ENCODE data around the gene TMEM14A.

The TMEM14A gene

DNA sequence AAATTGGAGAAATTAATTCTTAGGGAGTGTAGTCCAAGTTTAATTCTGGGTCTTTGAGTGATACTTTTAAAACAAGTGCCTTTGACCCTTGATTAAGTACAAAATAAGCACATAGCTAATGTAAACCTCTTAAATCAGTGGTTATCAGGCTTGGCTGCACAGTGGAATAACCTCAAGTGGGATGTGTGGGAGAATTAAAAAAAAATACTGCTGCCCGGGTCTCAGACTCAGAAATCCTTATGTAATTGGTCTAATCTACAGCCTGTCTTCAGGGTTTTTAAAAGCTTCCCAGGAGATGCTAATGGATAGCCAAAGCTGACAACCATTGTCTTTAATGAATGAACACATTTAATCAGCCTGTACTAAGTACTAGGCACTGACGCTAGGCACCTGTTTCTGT is 28.5 kb upstream of the TMEM14A start:
- no peak overlapping the region for H3K27ac ChIP-seq (ENCODE audit: low read depth, low read length, poor library complexity, severe bottlenecking)
- H3K4me1 ChIP-seq (ENCODE audit: insufficient read depth, low read length, severe bottlenecking): no peaks in the 10 kb centered on the region

DNA sequence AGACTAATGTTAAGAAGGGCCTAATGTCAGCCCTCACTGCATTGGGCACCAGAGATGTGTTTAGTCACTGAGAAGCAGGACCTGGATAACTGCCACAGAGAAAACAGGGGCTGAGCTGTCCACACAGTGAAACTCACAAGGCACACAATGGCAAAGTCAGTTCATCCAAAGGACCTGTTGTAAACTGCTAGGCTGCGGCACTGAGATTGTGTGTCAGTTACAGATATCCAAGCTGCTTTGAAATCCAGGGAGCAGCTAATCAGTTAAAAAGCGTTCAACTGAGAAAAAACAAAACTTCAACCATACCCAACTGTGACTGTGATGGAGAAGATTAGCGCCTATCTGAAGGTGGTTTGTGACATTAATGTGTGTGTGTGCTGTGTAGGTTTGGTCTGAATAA is 27.8 kb upstream of the TMEM14A start:
- Histone ChIP-seq H3K9ac (ENCODE audit: low read length) (no peak overlapping the region), H3F3A (ENCODE audit: insufficient read depth, low read length) (no peaks in the 10 kb centered on the region), H4K20me1 (ENCODE audit: insufficient read depth, low read length) (no peaks in the 10 kb centered on the region), H3K4me2 (ENCODE audit: low read length) (no peak overlapping the region), H2AFZ (ENCODE audit: low read length) (no peak overlapping the region), H3K4me1 (ENCODE audit: insufficient read depth, low read length, severe bottlenecking) (no peaks in the 10 kb centered on the region), H3K36me3 (ENCODE audit: insufficient read depth, low read length) (no peaks in the 10 kb centered on the region; the same call in 1 of the 2 replicates), H3K79me2 (ENCODE audit: insufficient read depth, low read length) (no peaks in the 10 kb centered on the region), H3K27ac (ENCODE audit: low read depth, low read length, poor library complexity, severe bottlenecking) (no peak overlapping the region), H3K9me2 (ENCODE audit: low read depth, low read length) (no peaks in the 10 kb centered on the region), H3K9me3 (ENCODE audit: low read length) (no peaks in the 10 kb centered on the region), H3K4me3 (ENCODE audit: low read depth, low read length, poor library complexity, severe bottlenecking) (no peak overlapping the region), H3K27me3 (ENCODE audit: insufficient read depth, low read length) (no peaks in the 10 kb centered on the region; the same call in 1 of the 2 replicates)
- TF ChIP-seq EZH2 (IDR thresholded peaks at IDR 0.05; ENCODE audit: borderline replicate concordance, low read length): no peak
- TF ChIP-seq, protein P1, sequence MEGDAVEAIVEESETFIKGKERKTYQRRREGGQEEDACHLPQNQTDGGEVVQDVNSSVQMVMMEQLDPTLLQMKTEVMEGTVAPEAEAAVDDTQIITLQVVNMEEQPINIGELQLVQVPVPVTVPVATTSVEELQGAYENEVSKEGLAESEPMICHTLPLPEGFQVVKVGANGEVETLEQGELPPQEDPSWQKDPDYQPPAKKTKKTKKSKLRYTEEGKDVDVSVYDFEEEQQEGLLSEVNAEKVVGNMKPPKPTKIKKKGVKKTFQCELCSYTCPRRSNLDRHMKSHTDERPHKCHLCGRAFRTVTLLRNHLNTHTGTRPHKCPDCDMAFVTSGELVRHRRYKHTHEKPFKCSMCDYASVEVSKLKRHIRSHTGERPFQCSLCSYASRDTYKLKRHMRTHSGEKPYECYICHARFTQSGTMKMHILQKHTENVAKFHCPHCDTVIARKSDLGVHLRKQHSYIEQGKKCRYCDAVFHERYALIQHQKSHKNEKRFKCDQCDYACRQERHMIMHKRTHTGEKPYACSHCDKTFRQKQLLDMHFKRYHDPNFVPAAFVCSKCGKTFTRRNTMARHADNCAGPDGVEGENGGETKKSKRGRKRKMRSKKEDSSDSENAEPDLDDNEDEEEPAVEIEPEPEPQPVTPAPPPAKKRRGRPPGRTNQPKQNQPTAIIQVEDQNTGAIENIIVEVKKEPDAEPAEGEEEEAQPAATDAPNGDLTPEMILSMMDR (IDR thresholded peaks at IDR 0.05; ENCODE audit: low read length): no peak

More for the DNA sequence above, 28.5 kb upstream of the TMEM14A start:
- no peaks in the 10 kb centered on the region for H3F3A ChIP-seq (ENCODE audit: insufficient read depth, low read length)
- H3K36me3 ChIP-seq (ENCODE audit: insufficient read depth, low read length): no peaks in the 10 kb centered on the region; the same call in 1 of the 2 replicates
- no peaks in the 10 kb centered on the region for H4K20me1 ChIP-seq (ENCODE audit: insufficient read depth, low read length)
- TF ChIP-seq, protein P1 (IDR thresholded peaks at IDR 0.05; ENCODE audit: low read length): no peak
- TF ChIP-seq EZH2 (IDR thresholded peaks at IDR 0.05; ENCODE audit: borderline replicate concordance, low read length): no peak
- H3K9me2 ChIP-seq (ENCODE audit: low read depth, low read length): no peaks in the 10 kb centered on the region
- H2AFZ ChIP-seq (ENCODE audit: low read length): no peak overlapping the region
- H3K27me3 ChIP-seq (ENCODE audit: insufficient read depth, low read length): no peaks in the 10 kb centered on the region; the same call in 1 of the 2 replicates
- H3K9ac ChIP-seq (ENCODE audit: low read length): no peak overlapping the region
- no peak overlapping the region for H3K4me3 ChIP-seq (ENCODE audit: low read depth, low read length, poor library complexity, severe bottlenecking)
- no peaks in the 10 kb centered on the region for H3K9me3 ChIP-seq (ENCODE audit: low read length)
- no peak overlapping the region for H3K4me2 ChIP-seq (ENCODE audit: low read length)
- no peaks in the 10 kb centered on the region for H3K79me2 ChIP-seq (ENCODE audit: insufficient read depth, low read length)

DNA sequence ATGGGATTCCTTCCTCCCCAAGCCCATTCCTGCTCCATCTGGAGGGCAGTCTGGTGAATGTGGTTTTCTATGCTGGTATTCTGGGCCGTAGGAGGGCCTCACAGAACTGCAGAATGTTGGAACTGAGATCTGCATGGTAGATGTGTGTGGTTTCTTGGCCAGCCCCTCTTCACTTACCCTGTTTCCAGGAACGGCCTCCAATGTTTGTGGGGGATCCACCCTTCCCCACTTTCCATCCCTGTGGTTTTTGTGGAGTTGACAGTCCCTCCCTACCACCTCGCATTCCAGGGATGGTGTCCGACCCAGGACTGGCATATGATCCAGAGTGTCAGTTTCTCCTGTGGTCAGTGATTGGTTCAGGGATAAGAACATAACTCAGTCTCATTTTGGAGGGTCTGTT is 26.7 kb upstream of the TMEM14A start:
- TF ChIP-seq EZH2 (IDR thresholded peaks at IDR 0.05; ENCODE audit: borderline replicate concordance, low read length): no peak
- TF ChIP-seq, protein P1 (IDR thresholded peaks at IDR 0.05; ENCODE audit: low read length): no peak
- no peak overlapping the region for H3K9ac ChIP-seq (ENCODE audit: low read length)
- H3K9me2 ChIP-seq (ENCODE audit: low read depth, low read length): no peaks in the 10 kb centered on the region
- H3K27ac ChIP-seq (ENCODE audit: low read depth, low read length, poor library complexity, severe bottlenecking): no peak overlapping the region
- H3F3A ChIP-seq (ENCODE audit: insufficient read depth, low read length): no peaks in the 10 kb centered on the region
- H3K79me2 ChIP-seq (ENCODE audit: insufficient read depth, low read length): no peaks in the 10 kb centered on the region
- no peak overlapping the region for H3K4me2 ChIP-seq (ENCODE audit: low read length)
- no peaks in the 10 kb centered on the region; the same call in 1 of the 2 replicates for H3K36me3 ChIP-seq (ENCODE audit: insufficient read depth, low read length)
- H2AFZ ChIP-seq (ENCODE audit: low read length): no peak overlapping the region
- no peaks in the 10 kb centered on the region for H4K20me1 ChIP-seq (ENCODE audit: insufficient read depth, low read length)
- H3K9me3 ChIP-seq (ENCODE audit: low read length): no peaks in the 10 kb centered on the region
- H3K27me3 ChIP-seq (ENCODE audit: insufficient read depth, low read length): no peaks in the 10 kb centered on the region; the same call in 1 of the 2 replicates
- no peak overlapping the region for H3K4me3 ChIP-seq (ENCODE audit: low read depth, low read length, poor library complexity, severe bottlenecking)
- H3K4me1 ChIP-seq (ENCODE audit: insufficient read depth, low read length, severe bottlenecking): no peaks in the 10 kb centered on the region
